ENCODE results near the gene ZNF426. TPM values are rescaled to one million over a fixed set of nuclear protein-coding genes. Genes with fewer than 3 reads are reported as not detected.

Gene ZNF426
- total RNA-seq, 1 donor, result 28.2 TPM

- Histone ChIP-seq H3K4me3 (ENCODE audit: insufficient read depth, low read length) (no peak overlapping the region), H3K4me2 (ENCODE audit: insufficient read depth, low read length) (no peak overlapping the region), H3K79me2 (ENCODE audit: insufficient read depth, low read length) (no peaks in the 10 kb centered on the region), H3K27ac (ENCODE audit: low read depth, low read length) (no peak overlapping the region), H3K27me3 (ENCODE audit: insufficient read depth, low read length) (no peaks in the 10 kb centered on the region), H2AFZ (ENCODE audit: low read length) (no peak overlapping the region), H3K9me3 (ENCODE audit: low read depth, low read length) (peaks cover 10% of the 10 kb centered on the region), H3K36me3 (ENCODE audit: insufficient read depth, low read length) (no peaks in the 10 kb centered on the region), H3K4me1 (ENCODE audit: insufficient read depth, low read length) (no peaks in the 10 kb centered on the region), H4K20me1 (ENCODE audit: insufficient read depth, low read length) (no peaks in the 10 kb centered on the region)
- no peak for TF ChIP-seq CTCF (IDR thresholded peaks at IDR 0.05; ENCODE audit: extremely low read depth, low read depth, low read length)
- DNase-seq (ENCODE audit: insufficient read length, low spot score, missing footprints), result no peak
Measured at GRCh38 chr19:9487016-9487415, 51.4 kb downstream of the ZNF426 start.

- no peaks in the 10 kb centered on the region for H3K4me1 ChIP-seq (ENCODE audit: insufficient read depth, low read length)
- no peak for DNase-seq (ENCODE audit: insufficient read length, low spot score, missing footprints)
- no peaks in the 10 kb centered on the region for H3K79me2 ChIP-seq (ENCODE audit: insufficient read depth, low read length)
- H3K36me3 ChIP-seq (ENCODE audit: insufficient read depth, low read length), result no peaks in the 10 kb centered on the region
- H3K4me3 ChIP-seq (ENCODE audit: insufficient read depth, low read length), result no peak overlapping the region
- no peaks in the 10 kb centered on the region for H4K20me1 ChIP-seq (ENCODE audit: insufficient read depth, low read length)
- peaks cover 8% of the 10 kb centered on the region for H3K9me3 ChIP-seq (ENCODE audit: low read depth, low read length)
- H2AFZ ChIP-seq (ENCODE audit: low read length), result no peak overlapping the region
- H3K27ac ChIP-seq (ENCODE audit: low read depth, low read length), result no peak overlapping the region
- TF ChIP-seq CTCF (IDR thresholded peaks at IDR 0.05; ENCODE audit: extremely low read depth, low read depth, low read length), result no peak
- H3K27me3 ChIP-seq (ENCODE audit: insufficient read depth, low read length), result no peaks in the 10 kb centered on the region
- H3K4me2 ChIP-seq (ENCODE audit: insufficient read depth, low read length), result no peak overlapping the region
Measured at GRCh38 chr19:9485140-9485539, 53.3 kb downstream of the ZNF426 start.

GRCh38 chr19:9474975-9475374 is 63.5 kb downstream of the ZNF426 start:
- TF ChIP-seq CTCF (IDR thresholded peaks at IDR 0.05; ENCODE audit: extremely low read depth, low read depth, low read length), result no peak
- DNase-seq (ENCODE audit: insufficient read length, low spot score, missing footprints), result no peak
- H3K36me3 ChIP-seq (ENCODE audit: insufficient read depth, low read length), result no peaks in the 10 kb centered on the region
- no peaks in the 10 kb centered on the region for H3K27me3 ChIP-seq (ENCODE audit: insufficient read depth, low read length)
- H3K4me1 ChIP-seq (ENCODE audit: insufficient read depth, low read length), result no peaks in the 10 kb centered on the region
- no peak overlapping the region for H3K27ac ChIP-seq (ENCODE audit: low read depth, low read length)
- H4K20me1 ChIP-seq (ENCODE audit: insufficient read depth, low read length), result no peaks in the 10 kb centered on the region
- H3K79me2 ChIP-seq (ENCODE audit: insufficient read depth, low read length), result no peaks in the 10 kb centered on the region
- no peak overlapping the region for H3K4me2 ChIP-seq (ENCODE audit: insufficient read depth, low read length)
- H2AFZ ChIP-seq (ENCODE audit: low read length), result no peak overlapping the region
- H3K9me3 ChIP-seq (ENCODE audit: low read depth, low read length), result peaks cover 4% of the 10 kb centered on the region
- no peak overlapping the region for H3K4me3 ChIP-seq (ENCODE audit: insufficient read depth, low read length)

Other genes with a start within 250 kb of the ZNF426 start
- gene ZNF699, start 228.8 kb downstream of the ZNF426 start, total RNA-seq, result 17.1 and 19.2 TPM in 2 replicates
- 13.8 and 15.2 TPM in 2 replicates for gene ZNF559, start 214.5 kb downstream of the ZNF426 start, total RNA-seq
- gene ZNF177, start 175.6 kb downstream of the ZNF426 start, total RNA-seq, result 0.72 and 1.8 TPM in 2 replicates
- gene ZNF266, start 103.1 kb downstream of the ZNF426 start, total RNA-seq, result 9.4 and 12.1 TPM in 2 replicates
- gene ZNF560, start 40.0 kb downstream of the ZNF426 start, total RNA-seq, result 0.29 and 0.36 TPM in 2 replicates
- 39.1 and 40.1 TPM in 2 replicates for gene ZNF121, start 45.9 kb upstream of the ZNF426 start, total RNA-seq
- gene ZNF561, start 82.6 kb upstream of the ZNF426 start, total RNA-seq, result 44.2 and 45.2 TPM in 2 replicates
- 32.1 and 33.3 TPM in 2 replicates for gene ZNF562, start 136.5 kb upstream of the ZNF426 start, total RNA-seq
- 14.1 and 17.7 TPM in 2 replicates for gene ZNF846, start 230.1 kb upstream of the ZNF426 start, total RNA-seq

Measured in osteoblast (primary cell).